Measurements from ENCODE around the gene PTRH1.

The PTRH1 gene

DNA sequence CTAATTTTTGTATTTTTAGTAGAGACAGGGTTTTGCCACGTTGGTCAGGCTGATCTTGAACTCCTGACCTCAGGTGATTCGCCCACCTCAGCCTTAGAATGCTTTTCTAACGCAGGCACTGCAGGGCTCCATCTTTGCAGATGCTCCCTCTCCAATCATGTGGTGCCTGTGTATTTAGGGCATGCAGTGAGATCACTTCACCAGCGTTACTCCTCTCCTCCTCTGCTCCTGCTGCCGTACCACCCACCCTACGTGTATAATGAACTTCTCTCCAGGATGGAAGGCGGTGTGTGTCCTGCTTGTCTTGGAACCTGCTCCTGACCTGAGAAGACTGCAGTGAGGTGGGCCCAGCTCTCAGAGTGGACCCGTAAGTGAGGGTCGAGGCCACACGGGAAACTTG, 22.3 kb downstream of the PTRH1 start:
- in situ Hi-C loops (cut with HindIII; ENCODE audit: low sequenced_read_pairs), result no loop called here
- H3K4me3 ChIP-seq (ENCODE audit: low read depth, low read length), result no peak overlapping the region
- TF ChIP-seq, protein P1, sequence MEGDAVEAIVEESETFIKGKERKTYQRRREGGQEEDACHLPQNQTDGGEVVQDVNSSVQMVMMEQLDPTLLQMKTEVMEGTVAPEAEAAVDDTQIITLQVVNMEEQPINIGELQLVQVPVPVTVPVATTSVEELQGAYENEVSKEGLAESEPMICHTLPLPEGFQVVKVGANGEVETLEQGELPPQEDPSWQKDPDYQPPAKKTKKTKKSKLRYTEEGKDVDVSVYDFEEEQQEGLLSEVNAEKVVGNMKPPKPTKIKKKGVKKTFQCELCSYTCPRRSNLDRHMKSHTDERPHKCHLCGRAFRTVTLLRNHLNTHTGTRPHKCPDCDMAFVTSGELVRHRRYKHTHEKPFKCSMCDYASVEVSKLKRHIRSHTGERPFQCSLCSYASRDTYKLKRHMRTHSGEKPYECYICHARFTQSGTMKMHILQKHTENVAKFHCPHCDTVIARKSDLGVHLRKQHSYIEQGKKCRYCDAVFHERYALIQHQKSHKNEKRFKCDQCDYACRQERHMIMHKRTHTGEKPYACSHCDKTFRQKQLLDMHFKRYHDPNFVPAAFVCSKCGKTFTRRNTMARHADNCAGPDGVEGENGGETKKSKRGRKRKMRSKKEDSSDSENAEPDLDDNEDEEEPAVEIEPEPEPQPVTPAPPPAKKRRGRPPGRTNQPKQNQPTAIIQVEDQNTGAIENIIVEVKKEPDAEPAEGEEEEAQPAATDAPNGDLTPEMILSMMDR (IDR thresholded peaks at IDR 0.05; ENCODE audit: low read depth, low read length, missing control alignments), result no peak
- no peak for DNase-seq (ENCODE audit: low read depth)

DNA sequence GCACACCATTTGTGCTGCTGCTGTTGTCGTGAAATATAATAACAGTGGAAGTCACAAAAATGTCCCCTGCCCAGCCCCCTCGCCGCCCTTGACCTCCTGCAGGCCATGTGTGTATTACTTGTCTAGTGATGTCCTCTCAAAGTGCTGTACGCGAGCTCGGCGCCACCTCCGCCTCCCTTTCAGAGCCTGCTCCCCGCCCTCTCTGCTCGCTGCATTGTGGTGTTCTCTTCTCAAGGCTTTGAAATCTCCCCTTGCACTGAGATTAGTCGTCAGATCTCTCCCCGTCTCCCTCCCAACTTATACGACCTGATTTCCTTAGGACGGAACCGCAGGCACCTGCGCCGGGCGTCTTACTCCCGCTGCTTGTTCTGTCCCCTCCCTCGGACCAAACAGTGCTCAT, 23.4 kb downstream of the PTRH1 start:
- DNase-seq (ENCODE audit: low read depth), result no peak
- no peak overlapping the region for H3K4me3 ChIP-seq (ENCODE audit: low read depth, low read length)
- in situ Hi-C loops (cut with HindIII; ENCODE audit: low sequenced_read_pairs), result no loop called here
- TF ChIP-seq, protein P1 (IDR thresholded peaks at IDR 0.05; ENCODE audit: low read depth, low read length, missing control alignments), result no peak

- no peak for DNase-seq (ENCODE audit: low read depth)
- TF ChIP-seq, protein P1 (IDR thresholded peaks at IDR 0.05; ENCODE audit: low read depth, low read length, missing control alignments), result no peak
- H3K4me3 ChIP-seq (ENCODE audit: low read depth, low read length), result no peak overlapping the region
- in situ Hi-C loops (cut with HindIII; ENCODE audit: low sequenced_read_pairs), result no loop called here
These were observed 24.7 kb downstream of the PTRH1 start for GRCh38 chr9:127690735-127691134.

- no peak overlapping the region for H3K4me3 ChIP-seq (ENCODE audit: low read depth, low read length)
- in situ Hi-C loops (cut with HindIII; ENCODE audit: low sequenced_read_pairs), result loop anchor here (5.0 kb wide), 1 partner anchor 37 kb away; no protein-coding TSS in a partner anchor
- TF ChIP-seq, protein P1 (IDR thresholded peaks at IDR 0.05; ENCODE audit: low read depth, low read length, missing control alignments), result no peak
- DNase-seq (ENCODE audit: low read depth), result no peak
These were observed 26.0 kb downstream of the PTRH1 start for GRCh38 chr9:127689329-127690000.

DNA sequence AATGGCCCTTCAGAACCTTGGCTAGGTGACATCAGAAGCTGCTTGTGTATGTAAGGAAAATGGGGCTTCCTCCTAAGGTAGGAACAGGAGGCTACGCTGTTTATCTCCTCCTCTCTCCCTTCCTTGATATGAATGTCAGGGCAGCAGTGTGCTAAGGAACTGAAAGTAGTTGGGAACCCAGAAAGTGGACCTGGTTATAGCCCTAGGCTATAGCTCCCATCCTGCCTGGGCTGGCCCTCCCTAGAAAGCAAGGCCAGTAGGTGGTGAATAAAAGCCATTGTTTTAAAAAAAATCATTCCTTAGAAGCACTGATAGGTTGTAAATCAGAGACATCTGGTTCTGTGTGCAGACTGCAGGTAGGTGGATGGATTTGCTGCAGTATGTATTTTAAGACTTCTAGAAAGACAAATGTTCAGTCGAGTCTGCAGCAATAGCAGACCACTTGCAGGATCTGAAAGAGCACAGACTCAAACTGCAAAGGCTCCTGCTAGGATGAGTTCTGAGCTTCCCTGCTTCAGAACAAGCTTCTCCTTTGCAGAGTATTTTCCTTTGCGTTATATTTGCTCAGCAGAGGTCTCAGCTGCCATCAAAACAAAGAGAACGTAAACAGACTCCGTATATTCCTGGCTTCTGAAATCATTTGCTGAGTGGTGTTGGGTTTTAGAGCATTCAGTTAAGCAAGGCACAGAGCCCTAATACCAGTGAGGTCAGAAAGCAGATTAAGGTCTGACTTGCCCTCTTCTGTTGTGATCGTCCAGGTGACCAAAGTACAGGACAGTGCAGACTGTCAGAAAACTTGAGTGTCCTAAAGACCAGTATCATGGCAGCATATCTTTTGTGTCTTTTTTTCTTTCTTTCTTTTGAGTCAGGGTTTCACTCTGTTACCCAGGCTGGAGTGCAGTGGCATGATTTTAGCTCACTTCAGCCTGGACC, 28.7 kb downstream of the PTRH1 start:
- TF ChIP-seq, protein P1 (IDR thresholded peaks at IDR 0.05; ENCODE audit: low read depth, low read length, missing control alignments), result no peak
- no peak for DNase-seq (ENCODE audit: low read depth)
- in situ Hi-C loops (cut with HindIII; ENCODE audit: low sequenced_read_pairs), result loop anchor here (5.0 kb wide), 1 partner anchor 34 kb away; no protein-coding TSS in a partner anchor
- no peak overlapping the region for H3K4me3 ChIP-seq (ENCODE audit: low read depth, low read length)

DNA sequence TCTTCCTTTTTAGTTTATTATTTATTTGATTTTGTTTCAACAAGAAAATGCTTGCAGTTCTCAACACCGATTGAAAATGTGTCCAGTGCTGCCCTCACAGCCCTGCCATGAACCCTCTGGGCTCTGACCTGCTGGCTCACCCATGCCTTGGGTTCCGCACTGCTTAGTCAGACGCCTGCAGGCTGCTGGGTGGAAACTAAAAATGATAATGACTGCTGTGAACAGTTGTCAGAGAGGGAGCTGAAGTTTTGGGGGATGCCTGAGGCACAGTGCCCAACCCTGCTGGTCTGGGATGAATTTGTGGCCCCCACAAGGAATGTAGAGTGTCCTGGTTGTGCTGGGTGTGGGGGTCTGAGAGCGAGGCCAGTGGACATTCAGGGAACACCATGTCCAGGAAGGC, 30.9 kb downstream of the PTRH1 start:
- in situ Hi-C loops (cut with HindIII; ENCODE audit: low sequenced_read_pairs), result no loop called here
- H3K4me3 ChIP-seq (ENCODE audit: low read depth, low read length), result no peak overlapping the region
- no peak for DNase-seq (ENCODE audit: low read depth)
- TF ChIP-seq, protein P1 (IDR thresholded peaks at IDR 0.05; ENCODE audit: low read depth, low read length, missing control alignments), result no peak

All from astrocyte of the cerebellum (primary cell).